NCI-H2107 treated with DMSO at 0.1 percent for 48 hours (cell line): ENCODE measurements around the gene SCARF1.

ENCODE experiments used
- DNase-seq: peaks from one replicate; lab custom pipeline; 2025; ENCODE audit not compliant: unreplicated experiment; lab: John Stamatoyannopoulos, UW

Gene SCARF1

GRCh38 chr17:1629504-1630310 lies 15.8 kb downstream of the SCARF1 start:
- peak; percentile 40 for DNase-seq

- DNase-seq = peak; percentile 66
Measured at GRCh38 chr17:1628856-1629503, 16.6 kb downstream of the SCARF1 start.

- DNase-seq = no peak
Measured at GRCh38 chr17:1627982-1628855, 17.3 kb downstream of the SCARF1 start, which contains the start of gene SLC43A2. Gene SLC43A2 (minus strand): TSS chr17:1628834. CDS start chr17:1627874, 960 bp downstream.

DNA sequence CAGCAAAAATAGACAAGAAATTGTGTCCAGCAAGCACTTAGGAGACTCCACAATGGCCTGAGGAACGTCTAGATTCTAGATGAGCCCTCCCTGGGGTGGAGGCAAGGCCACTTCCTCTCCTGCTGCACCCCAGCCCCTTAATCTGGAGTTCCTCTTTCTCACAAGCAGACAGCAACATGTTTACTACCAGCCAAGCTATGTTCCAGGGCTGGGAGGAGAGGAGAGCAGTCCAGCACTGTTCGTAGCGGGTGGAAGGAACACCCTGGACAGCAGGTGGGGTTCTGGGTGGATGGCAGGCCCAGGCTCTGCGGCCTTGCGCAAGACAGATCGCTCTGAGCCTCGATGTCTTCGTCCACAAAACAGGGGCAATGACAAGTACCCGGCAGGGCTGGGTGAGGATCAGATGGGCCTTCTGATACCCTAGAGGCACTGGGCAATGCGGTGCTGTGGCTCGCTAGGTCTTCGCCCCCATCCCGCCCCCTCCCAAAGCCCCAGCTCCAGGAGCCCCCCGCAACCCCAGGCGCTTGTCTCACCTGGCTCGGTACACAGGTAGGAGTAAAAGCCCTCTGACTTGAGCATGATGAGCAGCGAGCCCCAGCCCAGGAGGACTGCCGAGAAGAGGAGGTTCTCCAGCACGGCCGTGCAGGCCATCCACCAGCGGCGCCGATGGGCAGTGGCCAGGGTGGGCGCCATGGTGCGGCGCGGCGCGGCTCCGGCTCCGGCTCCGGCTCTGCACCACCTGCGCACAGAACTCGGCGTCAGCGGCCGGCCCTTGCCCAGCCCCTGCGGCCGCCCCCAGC lies 18.1 kb downstream of the SCARF1 start:
- DNase-seq = no peak

GRCh38 chr17:1626333-1626732 lies 19.2 kb downstream of the SCARF1 start:
- no peak for DNase-seq

GRCh38 chr17:1625581-1625980 lies 20.0 kb downstream of the SCARF1 start:
- no peak for DNase-seq

GRCh38 chr17:1625053-1625452 lies 20.5 kb downstream of the SCARF1 start:
- DNase-seq = no peak

DNA sequence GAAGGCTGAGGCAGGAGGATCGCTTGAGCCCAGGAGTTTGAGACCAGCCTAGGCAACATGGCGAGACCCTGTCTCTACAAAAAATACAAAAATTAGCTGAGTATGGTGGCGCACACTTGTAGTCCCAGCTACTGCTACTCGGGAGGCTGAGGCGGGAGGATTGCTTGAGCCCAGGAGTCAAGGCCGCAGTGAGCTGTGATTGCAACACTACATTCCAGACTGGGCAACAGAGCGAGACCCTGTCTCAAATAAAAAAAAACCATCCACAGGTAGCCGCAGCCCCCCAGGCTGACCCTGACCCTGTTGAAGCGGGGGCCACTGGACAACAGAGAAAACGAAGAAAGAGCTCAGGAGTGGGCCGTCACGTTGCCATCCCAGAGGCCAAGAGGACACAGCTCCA lies 20.9 kb downstream of the SCARF1 start:
- DNase-seq = no peak

DNA sequence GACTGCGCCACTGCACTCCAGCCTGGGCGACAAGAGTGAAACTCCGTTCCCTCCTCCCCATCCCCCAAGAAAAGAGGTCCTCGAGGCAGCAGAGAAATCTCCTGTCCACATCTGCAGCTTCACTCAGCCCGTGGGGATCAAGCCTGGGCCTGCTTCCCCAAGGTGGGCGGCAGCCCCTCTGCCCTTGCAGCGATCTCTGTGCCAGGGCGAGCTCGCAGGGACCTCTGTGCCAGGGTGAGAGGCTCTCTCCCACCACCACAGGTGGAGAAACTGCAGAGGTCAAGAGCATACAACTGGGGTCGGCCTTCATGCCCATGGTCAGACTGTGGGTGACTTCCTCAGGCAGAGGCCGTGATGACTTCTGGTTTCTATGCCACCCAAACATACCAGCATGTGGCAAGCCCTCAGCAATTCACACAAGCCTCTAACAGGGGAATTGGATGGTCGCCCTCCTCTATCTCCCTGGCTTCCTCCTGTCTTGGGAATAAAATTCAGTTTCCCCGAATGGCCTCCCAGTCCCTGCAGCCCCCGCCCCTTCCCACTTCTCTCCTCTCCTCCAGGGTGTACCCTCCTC lies 22.4 kb downstream of the SCARF1 start:
- DNase-seq = no peak

DNA sequence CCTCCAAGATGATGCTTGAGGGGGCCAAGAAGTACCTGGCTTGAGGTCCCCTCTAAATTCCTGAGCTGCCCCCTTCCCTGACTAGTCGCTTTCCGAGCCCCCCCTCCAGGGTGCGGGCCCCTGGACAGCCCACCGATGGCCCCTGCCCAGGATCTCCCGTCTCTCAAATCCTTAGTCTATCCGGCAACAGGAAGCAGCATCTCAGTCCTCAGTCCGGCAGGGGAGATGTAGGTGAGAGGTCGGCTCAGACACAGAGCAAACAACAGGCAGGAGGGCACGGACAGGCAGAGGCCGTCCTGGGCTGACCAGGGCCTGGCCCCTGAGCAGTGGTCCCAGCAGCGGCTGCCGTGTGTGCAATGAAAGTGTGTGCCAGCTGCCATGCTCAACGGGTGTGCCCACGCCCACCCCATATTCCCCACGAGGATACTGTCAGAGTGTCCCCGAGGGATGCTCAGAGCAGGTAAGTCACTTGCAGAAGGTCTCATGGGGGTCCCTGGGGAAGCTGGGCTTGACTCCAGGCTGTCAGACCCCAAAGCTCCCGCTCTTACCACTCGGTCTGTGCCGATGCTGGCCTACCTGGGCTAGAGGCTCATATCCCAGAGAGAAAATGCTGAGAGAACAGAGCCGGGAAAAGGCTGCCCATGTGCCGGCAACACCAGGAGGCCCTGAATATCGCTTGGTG lies 24.1 kb downstream of the SCARF1 start:
- no peak for DNase-seq

GRCh38 chr17:1620486-1620885 lies 25.0 kb downstream of the SCARF1 start:
- no peak for DNase-seq

- DNase-seq = no peak
Measured at GRCh38 chr17:1617620-1618174, 27.8 kb downstream of the SCARF1 start.

DNA sequence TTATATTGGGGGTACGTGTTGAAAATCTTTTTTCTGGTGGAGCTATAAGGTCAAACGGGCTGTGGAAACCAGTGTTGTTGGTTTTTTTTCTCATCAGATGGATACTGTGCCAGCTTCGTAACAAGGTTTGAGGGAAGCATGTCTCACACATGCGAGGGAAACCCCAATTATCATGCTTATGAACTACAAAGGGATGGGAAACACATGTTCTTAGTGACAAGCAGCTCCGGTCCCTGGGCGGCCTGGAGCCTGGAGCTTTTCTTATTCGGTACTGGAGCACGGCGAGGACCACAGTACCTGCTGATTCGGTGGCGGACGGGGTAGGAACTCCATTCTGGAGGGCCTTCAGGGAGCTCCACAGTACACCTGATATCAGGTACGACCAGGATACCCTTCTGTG lies 29.4 kb downstream of the SCARF1 start:
- DNase-seq = no peak

DNA sequence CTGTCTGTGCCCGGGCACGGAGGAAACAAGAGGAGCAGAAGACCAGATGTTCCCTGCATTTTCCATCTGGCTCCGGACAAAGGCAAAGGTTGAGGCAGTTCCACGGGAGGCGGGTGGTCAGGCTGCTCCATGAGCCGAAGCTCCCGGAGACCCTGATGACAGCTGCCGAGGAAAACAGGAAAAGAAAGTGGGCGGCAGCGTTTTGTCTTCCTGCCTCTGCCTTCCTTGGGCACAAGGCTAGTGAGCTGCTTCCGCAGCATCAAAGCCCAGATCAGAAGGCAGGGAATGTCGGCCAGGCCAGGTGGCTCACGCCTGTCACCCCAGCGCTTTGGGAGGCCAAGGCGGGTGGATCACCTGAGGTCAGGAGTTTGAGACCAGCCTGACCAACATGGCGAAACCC lies 33.1 kb downstream of the SCARF1 start:
- DNase-seq = no peak

DNA sequence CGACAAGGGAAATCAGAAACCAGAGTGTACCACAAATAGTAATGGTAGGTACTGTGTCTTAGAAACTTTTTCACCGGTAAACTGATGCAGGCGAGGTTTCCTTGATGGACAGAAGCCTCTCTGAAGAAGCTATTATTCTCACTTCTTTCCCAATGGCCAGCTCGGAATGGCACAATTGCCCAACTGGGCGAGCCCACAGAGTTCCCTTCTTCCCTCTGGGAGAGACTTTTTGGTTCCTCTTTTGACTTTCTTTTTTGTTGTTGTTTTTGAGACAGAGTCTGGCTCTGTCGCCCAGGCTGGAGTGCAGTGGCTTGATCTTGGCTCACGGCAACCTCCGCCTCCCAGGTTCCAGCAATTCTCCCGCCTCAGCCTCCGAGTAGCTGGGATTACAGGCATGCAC lies 33.8 kb downstream of the SCARF1 start:
- DNase-seq = no peak

DNA sequence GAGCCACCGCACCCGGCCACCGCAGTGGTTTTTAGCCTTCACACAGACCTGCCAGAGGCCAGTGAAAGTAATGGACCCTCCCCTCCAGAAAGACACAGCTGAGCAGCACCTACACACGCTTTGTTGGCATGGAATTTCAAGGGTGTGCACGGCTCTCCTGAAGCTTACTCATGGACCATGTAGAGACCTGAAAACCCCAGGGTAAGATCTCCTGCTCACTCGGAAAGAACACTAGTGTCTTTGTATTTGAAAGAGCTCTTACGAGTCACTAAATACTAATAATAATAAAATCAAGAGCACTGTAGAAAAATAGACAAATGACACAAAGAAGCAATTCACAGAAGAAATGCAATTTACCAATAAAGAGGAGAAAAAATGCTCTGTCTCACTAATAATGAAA lies 36.9 kb downstream of the SCARF1 start:
- DNase-seq = no peak

GRCh38 chr17:1607971-1608320 lies 37.6 kb downstream of the SCARF1 start:
- no peak for DNase-seq

DNA sequence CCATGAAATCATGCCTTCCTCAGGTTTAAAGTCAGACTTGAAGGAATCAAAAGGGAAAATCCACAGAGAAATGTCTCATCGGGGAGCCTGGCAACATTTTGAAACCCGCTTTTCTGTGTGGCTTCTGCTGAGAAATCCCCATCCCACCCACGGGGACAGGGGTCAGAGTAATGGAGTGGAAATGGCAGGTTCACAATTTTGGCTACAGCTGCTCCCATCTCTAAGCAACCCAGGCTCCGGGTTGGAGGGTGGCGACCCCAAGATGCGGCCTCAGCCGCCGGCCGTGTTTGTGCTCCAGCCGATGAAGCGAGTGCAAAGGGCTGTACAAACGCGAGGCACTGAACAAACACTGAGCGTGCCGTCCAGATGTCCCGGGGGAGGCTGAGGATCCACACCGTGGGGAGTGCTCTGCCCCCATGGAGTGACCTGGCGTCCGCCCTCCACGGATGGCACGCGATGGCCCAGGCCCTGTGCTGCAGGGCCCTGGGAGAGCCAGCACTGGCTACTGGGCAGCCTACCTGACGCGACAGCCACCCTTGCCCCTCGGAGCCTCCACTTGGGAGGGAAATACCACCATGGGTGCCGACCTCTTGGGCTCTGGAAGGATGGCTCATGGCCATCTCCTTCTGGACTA lies 39.1 kb downstream of the SCARF1 start:
- DNase-seq = no peak

GRCh38 chr17:1605681-1606351 lies 39.7 kb downstream of the SCARF1 start:
- DNase-seq = no peak
